GM18526 (cell line): ENCODE measurements around the gene CCR3.

Experiments used
- POLR2A ChIP-seq: IDR thresholded peaks from 3 replicates; pipeline ENCODE4 v1.6.1; 2011; ENCODE audit not compliant: insufficient read length; ENCODE audit errors: extremely low read depth

The CCR3 gene

GRCh38 chr3:46242120-46242519 is at the start of gene CCR3:
TSS of gene CCR3 (plus strand) at chr3:46242460. CDS start at chr3:46265159, 22,699 bp downstream.
- TF ChIP-seq POLR2A, result no peak

- no peak for TF ChIP-seq POLR2A
These were observed 49.3 kb upstream of the CCR3 start for GRCh38 chr3:46192939-46193338.

- TF ChIP-seq POLR2A, result no peak
These were observed 48.8 kb upstream of the CCR3 start for GRCh38 chr3:46193436-46193835.

GRCh38 chr3:46194868-46195553 is 47.2 kb upstream of the CCR3 start:
- no peak for TF ChIP-seq POLR2A

DNA sequence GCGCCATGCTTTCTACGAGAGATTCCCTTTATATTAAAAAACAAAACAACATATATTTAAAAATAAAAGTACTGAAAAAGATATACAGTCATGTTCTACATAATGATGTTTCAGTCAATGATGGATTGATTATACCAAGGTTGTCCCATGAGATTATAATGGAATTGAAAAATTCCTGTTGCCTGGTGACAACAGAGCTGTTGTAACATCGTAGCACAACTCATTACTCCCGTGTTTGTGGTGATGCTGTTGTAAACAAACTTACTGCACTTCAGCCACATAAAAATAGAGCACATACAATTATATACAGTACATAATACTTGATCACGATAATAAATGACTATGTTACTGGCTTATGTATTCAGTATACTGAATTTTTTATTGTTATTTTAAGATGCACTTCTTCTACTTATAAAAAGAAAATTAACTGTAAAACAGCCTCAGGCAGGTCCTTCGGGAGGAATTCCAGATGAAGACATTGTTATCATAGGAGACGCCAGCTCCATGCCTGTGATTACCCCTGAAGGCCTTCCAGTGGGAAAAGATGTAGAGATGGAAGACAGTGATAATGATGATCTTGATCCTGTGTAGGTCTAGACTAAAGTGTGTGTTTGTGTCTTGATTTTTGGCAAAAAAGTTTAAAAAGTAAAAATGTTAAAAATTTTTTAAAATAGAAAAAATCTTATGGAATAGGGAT is 45.9 kb upstream of the CCR3 start:
- no peak for TF ChIP-seq POLR2A

- TF ChIP-seq POLR2A, result no peak
These were observed 42.0 kb upstream of the CCR3 start for GRCh38 chr3:46200211-46200610.

DNA sequence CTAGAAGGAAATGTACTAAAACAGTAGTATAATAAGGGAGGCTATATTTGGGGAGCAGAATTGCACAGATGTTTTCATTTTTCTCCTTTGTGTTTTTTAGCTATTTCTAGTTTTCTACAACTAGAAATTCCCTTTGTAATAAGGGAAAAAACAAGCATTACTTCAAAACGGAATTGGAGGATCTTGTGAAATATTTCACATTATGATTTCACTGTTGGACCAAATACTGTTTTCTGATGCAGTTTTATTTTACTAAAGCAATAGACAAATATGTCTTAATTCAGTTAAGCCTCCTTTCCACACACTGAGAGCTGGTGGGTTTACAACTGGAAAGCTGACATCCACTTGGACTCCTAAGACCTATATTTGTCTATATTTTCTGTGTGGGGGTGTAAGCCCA is 41.5 kb upstream of the CCR3 start:
- no peak for TF ChIP-seq POLR2A

DNA sequence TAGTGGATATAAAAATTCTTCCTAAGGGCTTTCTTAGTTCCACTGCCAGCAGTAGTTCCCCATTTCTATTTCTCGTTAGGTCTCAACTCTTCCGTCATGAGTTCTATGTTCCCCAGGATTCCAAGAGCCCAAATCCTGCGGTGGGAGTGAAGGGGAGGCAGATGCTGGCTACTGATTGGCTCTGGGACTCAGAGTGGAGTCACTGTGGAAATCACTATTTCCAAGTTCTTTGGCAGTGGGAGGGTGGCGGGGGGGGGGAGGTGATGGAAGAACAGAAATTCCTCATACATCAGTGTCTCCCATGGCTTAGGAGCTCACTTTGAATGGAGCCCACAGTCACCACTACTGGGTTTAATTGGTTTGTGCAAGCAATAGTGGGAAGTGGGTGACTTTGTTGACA is 39.7 kb upstream of the CCR3 start:
- TF ChIP-seq POLR2A, result no peak

- no peak for TF ChIP-seq POLR2A
These were observed 38.6 kb upstream of the CCR3 start for GRCh38 chr3:46203681-46204080.

- no peak for TF ChIP-seq POLR2A
These were observed 36.8 kb upstream of the CCR3 start for GRCh38 chr3:46205286-46205960.

DNA sequence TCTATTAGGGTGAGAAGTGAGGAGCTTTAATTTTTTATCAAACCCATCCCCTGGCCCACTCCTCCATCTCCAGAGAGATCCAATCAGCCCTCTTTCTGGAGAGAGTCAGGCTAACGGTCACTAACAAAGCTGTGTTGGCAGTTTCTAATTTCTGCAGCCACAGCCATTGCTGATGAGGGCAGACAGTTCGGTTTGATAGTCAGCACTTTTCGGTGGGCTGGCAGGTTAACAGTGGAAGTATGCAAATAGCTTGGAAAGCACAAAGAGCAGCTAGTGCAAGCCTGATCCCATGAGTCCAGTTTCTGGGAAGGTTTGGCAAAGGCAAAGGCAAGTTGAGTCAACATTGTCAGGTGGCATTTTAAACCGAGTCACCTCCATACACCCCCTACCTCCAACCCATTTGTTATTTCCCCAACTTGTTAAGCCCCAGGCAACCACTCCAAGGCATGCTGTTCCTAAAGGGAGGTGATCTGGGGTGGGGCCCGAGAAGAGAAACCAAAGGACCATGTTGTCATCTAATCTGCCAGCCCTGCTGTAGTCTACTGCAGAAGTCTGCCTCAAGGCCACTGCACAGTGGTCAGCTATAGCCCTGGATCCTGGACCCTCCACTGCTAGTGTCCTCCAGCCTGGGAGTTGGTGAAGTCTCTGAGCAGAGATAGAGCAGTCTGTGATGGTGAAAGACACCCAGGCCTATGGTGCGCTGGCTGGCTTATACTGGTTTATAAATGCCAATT is 35.8 kb upstream of the CCR3 start:
- no peak for TF ChIP-seq POLR2A

- TF ChIP-seq POLR2A, result no peak
These were observed 34.0 kb upstream of the CCR3 start, which contains the start of gene CCR1 for GRCh38 chr3:46208167-46208704. TSS of gene CCR1 (minus strand) at chr3:46208313. CDS start at chr3:46204313, 4,000 bp downstream.

- no peak for TF ChIP-seq POLR2A
These were observed 33.2 kb upstream of the CCR3 start for GRCh38 chr3:46209053-46209452.

GRCh38 chr3:46209746-46210470 is 32.4 kb upstream of the CCR3 start:
- TF ChIP-seq POLR2A, result no peak
